HepG2 (cell line): ENCODE data around the gene MVK. TPM values are rescaled to one million over a fixed set of nuclear protein-coding genes. Genes with fewer than 3 reads are reported as not detected.

Experiments
- ATAC-seq: fragments of 200-7000 bp; cut with Tn5 transposase; 3 replicates; pipeline ENCODE4 v1.9.1; 2020; ENCODE audit warnings: mild to moderate bottlenecking, moderate library complexity
- BruUV-seq: library from RNA; stranded (reverse); fragments of 400-500 nt; replicated peaks from 2 replicates; lab custom pipeline; 2021; lab: Mats Ljungman, UMichigan
- CTCF ChIA-PET: fragments of 300-600 bp; formaldehyde crosslinking; extraction: SDS; loops from one replicate; lab custom pipeline; 2021; ENCODE audit warnings: low total read pairs, inconsistent platforms, low intra/inter-chr PET ratio; lab: Yijun Ruan, JAX
- POLR2A ChIA-PET: fragments of 350-600 bp; sonication (Branson Sonifier 250); formaldehyde crosslinking; loops from one replicate; lab custom pipeline; 2020; ENCODE audit warnings: antibody characterized with exemption, inconsistent platforms; lab: Yijun Ruan, JAX
- DNase-seq: peaks from one replicate; pipeline ENCODE4 v3.0.0-alpha.2; 2015; ENCODE audit warnings: low spot score
- FAIRE-seq: peaks from 3 replicates; lab custom pipeline; 2011; peaks lifted over from hg19 to GRCh38; lab: Jason Lieb, UNC
- H2AFZ ChIP-seq: one replicate; pipeline ENCODE4 v1.6.1; 2011; ENCODE audit warnings: low read length, inconsistent platforms
- H3K27ac ChIP-seq: fragments of 300-600 bp; 3 replicates; pipeline ENCODE4 v1.8.0; 2011; ENCODE audit warnings: mixed run types, mild to moderate bottlenecking, mixed read lengths, low read length, inconsistent platforms; ENCODE audit not compliant: insufficient read depth; ENCODE audit errors: extremely low read length
- H3K27me3 ChIP-seq, 2 experiments: fragments of 200-600 bp in 1 of 2; 2 replicates in 1 of 2; 3 replicates in 1 of 2; pipeline versions ENCODE4 v1.6.0 to v1.8.0; 2011; ENCODE audit warnings: low read length in 2 of 2, mild to moderate bottlenecking in 2 of 2, moderate library complexity in 2 of 2, inconsistent platforms in 1 of 2; ENCODE audit not compliant: insufficient read depth in 2 of 2, control insufficient read depth in 1 of 2
- H3K36me3 ChIP-seq, 2 experiments: fragments of 200-600 bp in 1 of 2; replicated peaks in 1 of 2; 2 replicates in 1 of 2; 3 replicates in 1 of 2; pipeline versions ENCODE4 v1.5.1 to v1.8.0; 2011; ENCODE audit warnings: low read length in 2 of 2, inconsistent platforms in 1 of 2; ENCODE audit not compliant: insufficient read depth in 2 of 2, control insufficient read depth in 1 of 2
- H3K4me1 ChIP-seq: 2 replicates; pipeline ENCODE4 v1.5.1; 2012; ENCODE audit warnings: low read length, inconsistent platforms; ENCODE audit not compliant: insufficient read depth
- H3K4me2 ChIP-seq: 2 replicates; pipeline ENCODE4 v1.6.0; 2011; ENCODE audit warnings: low read depth, low read length, inconsistent platforms
- H3K4me3 ChIP-seq, 3 experiments: fragments of 200-600 bp in 1 of 3; sonication (generic), shearing (Covaris generic) in 1 of 3; replicated peaks in 1 of 3; 2 replicates each; pipeline ENCODE4 v1.5.1; 2011 to 2016; ENCODE audit warnings: low read length in 3 of 3, inconsistent platforms in 2 of 3, low read depth in 2 of 3, mild to moderate bottlenecking in 2 of 3, control low read depth in 1 of 3, mixed read lengths in 1 of 3; ENCODE audit not compliant: insufficient read depth in 1 of 3
- H3K79me2 ChIP-seq: one replicate; pipeline ENCODE4 v1.6.1; 2011; ENCODE audit warnings: low read length, inconsistent platforms; ENCODE audit not compliant: insufficient read depth
- H3K9ac ChIP-seq: 2 replicates; pipeline ENCODE4 v1.6.0; 2011; ENCODE audit warnings: mild to moderate bottlenecking, low read depth, low read length, inconsistent platforms; ENCODE audit not compliant: insufficient read depth
- H3K9me3 ChIP-seq: 2 replicates; pipeline ENCODE4 v1.5.1; 2012; ENCODE audit warnings: mild to moderate bottlenecking, low read length
- H4K20me1 ChIP-seq: 2 replicates; pipeline ENCODE4 v1.6.0; 2011; ENCODE audit warnings: inconsistent platforms, mild to moderate bottlenecking, low read length, moderate library complexity; ENCODE audit not compliant: insufficient read depth
- BATF2 ChIP-seq: sonication (generic); formaldehyde crosslinking; IDR thresholded peaks from 2 replicates; pipeline ENCODE4 v1.8.0; 2022; ENCODE audit warnings: mild to moderate bottlenecking, missing genetic modification reagents, moderate library complexity
- CREBL2 ChIP-seq: sonication (generic); formaldehyde crosslinking; IDR thresholded peaks from 2 replicates; pipeline ENCODE4 v1.8.1; 2023; ENCODE audit warnings: missing genetic modification reagents, mild to moderate bottlenecking, borderline replicate concordance
- FOXO4 ChIP-seq: sonication (generic); formaldehyde crosslinking; conservative IDR thresholded peaks from 2 replicates; pipeline ENCODE4 v1.8.1; 2023; ENCODE audit warnings: missing genetic modification reagents
- HDAC1 ChIP-seq: sonication (generic); formaldehyde crosslinking; IDR thresholded peaks from 2 replicates; pipeline ENCODE4 v1.5.1; 2020; ENCODE audit warnings: mild to moderate bottlenecking, missing genetic modification reagents
- KAT8 ChIP-seq: IDR thresholded peaks from 2 replicates; pipeline ENCODE4 v1.6.1; 2016; ENCODE audit warnings: missing genetic modification reagents, missing compliant biosample characterization
- MAF1 ChIP-seq: sonication (generic); formaldehyde crosslinking; IDR thresholded peaks from 2 replicates; pipeline ENCODE4 v1.5.0; 2020; ENCODE audit warnings: missing genetic modification reagents, borderline replicate concordance
- PRDM10 ChIP-seq: sonication (generic); formaldehyde crosslinking; IDR thresholded peaks from 2 replicates; pipeline ENCODE4 v1.4.0; 2020; ENCODE audit warnings: low read depth, missing genetic modification reagents
- RELA ChIP-seq: sonication (generic); formaldehyde crosslinking; IDR thresholded peaks from 2 replicates; pipeline ENCODE4 v1.4.0; 2020; ENCODE audit warnings: missing genetic modification reagents
- SNRNP70 ChIP-seq: fragments of 200-400 bp; formaldehyde crosslinking; IDR thresholded peaks from 2 replicates; pipeline ENCODE4 v1.6.1; 2017; ENCODE audit warnings: mild to moderate bottlenecking, low read depth, low read length, moderate library complexity
- SSRP1 ChIP-seq: IDR thresholded peaks from 2 replicates; pipeline ENCODE4 v1.6.1; 2016; ENCODE audit warnings: control low read depth
- SUZ12 ChIP-seq: fragments of 150-350 bp; IDR thresholded peaks from 2 replicates; pipeline ENCODE4 v1.6.1; 2014; ENCODE audit warnings: low read depth, low read length
- TEAD3 ChIP-seq: optimal IDR thresholded peaks from 2 replicates; pipeline ENCODE3; 2016; ENCODE audit warnings: borderline replicate concordance
- ZFP36L1 ChIP-seq: sonication (generic); formaldehyde crosslinking; IDR thresholded peaks from 2 replicates; pipeline ENCODE4 v1.8.0; 2022; ENCODE audit warnings: mild to moderate bottlenecking, missing genetic modification reagents, moderate library complexity
- ZNF276 ChIP-seq: sonication (generic); formaldehyde crosslinking; IDR thresholded peaks from 2 replicates; pipeline ENCODE4 v1.4.0; 2020; ENCODE audit warnings: mild to moderate bottlenecking, low read depth, missing genetic modification reagents
- ZNF329 ChIP-seq: sonication (generic); formaldehyde crosslinking; IDR thresholded peaks from 2 replicates; pipeline ENCODE4 v1.9.0; 2021; ENCODE audit warnings: low read depth, mild to moderate bottlenecking, missing genetic modification reagents
- ZNF652 ChIP-seq: IDR thresholded peaks from 2 replicates; pipeline ENCODE4 v1.6.1; 2016; ENCODE audit warnings: low read depth, borderline replicate concordance
- ZNF7 ChIP-seq: IDR thresholded peaks from 2 replicates; pipeline ENCODE4 v1.6.1; 2016; ENCODE audit warnings: missing biosample characterization, missing genetic modification reagents
- ZNF724P ChIP-seq: sonication (generic); formaldehyde crosslinking; IDR thresholded peaks from 2 replicates; pipeline ENCODE4 v1.8.0; 2022; ENCODE audit warnings: missing genetic modification reagents, borderline replicate concordance
- ZSCAN21 ChIP-seq: sonication (generic); formaldehyde crosslinking; IDR thresholded peaks from 2 replicates; pipeline ENCODE4 v1.8.0; 2022; ENCODE audit warnings: mild to moderate bottlenecking, missing genetic modification reagents, moderate library complexity, borderline replicate concordance
- WGBS: methylation state at CpG from one replicate; pipeline ENCODE4 v1.1.6; 2017; ENCODE audit warnings: low lambda C conversion rate; 5-methylcytosine and 5-hydroxymethylcytosine counted together
- in situ Hi-C: cut with HindIII; loops from 2 replicates; pipeline ENCODE4 v1.10.0; 2017; ENCODE audit warnings: low pct_unique_long_range_greater_than_20kb; ENCODE audit not compliant: extremely low pct_ligation_motif_present
- intact Hi-C: fragments of 100-400 bp; cut with micrococcal nuclease; formaldehyde crosslinking; loops from one replicate; pipeline ENCODE4 v1.10.0; 2022; ENCODE audit not compliant: unreplicated experiment
- polyA plus RNA-seq, 8 experiments: library from polyadenylated mRNA; depleted of rRNA in 3 of 8; stranded (reverse) in 7 of 8; unstranded in 1 of 8; fragments of >200 nt; fragmentation: Illumina TruSeq in 4 of 8; extraction: Trizol in 4 of 8; gene quantifications; 2 replicates each; pipeline versions ENCODE4 v1.2.1 to v1.2.3, GENCODE V29; 2011 to 2016; ENCODE audit warnings: low read depth in 4 of 8, missing spikeins in 1 of 8, mixed read lengths in 1 of 8; ENCODE audit not compliant: insufficient read depth in 1 of 8
- total RNA-seq, 5 experiments: library from RNA; depleted of rRNA; stranded (reverse); fragments of >200 nt; fragmentation: Illumina TruSeq; extraction: Trizol; gene quantifications; 2 replicates each; pipeline ENCODE4 v1.2.3, GENCODE V29; 2016; ENCODE audit warnings: low read depth in 1 of 5

The MVK gene
- total and polyA plus RNA-seq, 2 of the 13 experiments (the other 11 are each of a cell fraction or from before 2014, with no cell fraction given), result 11.6 to 66.9 TPM

- H3K9me3 ChIP-seq, result no peaks in the 10 kb centered on the region
- DNase-seq (peak; percentile 35), ATAC-seq (0 out of 3 replicates have a peak, but pooled peaks have one; percentile 2), FAIRE-seq (peak; percentile 50)
- H3K4me2 ChIP-seq, result peak overlapping the region; percentile 86
- no TSS peak for BruUV-seq
- H3K27me3 ChIP-seq, result no peaks in the 10 kb centered on the region
- H2AFZ ChIP-seq, result no peak overlapping the region
- peaks cover 8 to 50% of the 10 kb centered on the region in 2 experiments for H3K36me3 ChIP-seq
- peak overlapping the region; percentile 51 to 79 (median 69) for H3K4me3 ChIP-seq
- H3K79me2 ChIP-seq, result peaks cover 39% of the 10 kb centered on the region
- peaks cover 67% of the 10 kb centered on the region for H3K4me1 ChIP-seq
- in situ Hi-C loops (no loop called here), intact Hi-C loops (no loop called here)
- H3K9ac ChIP-seq, result peak overlapping the region; percentile 82
- WGBS, result 30% methylated on average over 3 of the region's 3 CpGs
- peak overlapping the region; percentile 83 for H3K27ac ChIP-seq
- CTCF ChIA-PET, result no interaction called here
- H4K20me1 ChIP-seq, result no peaks in the 10 kb centered on the region
- POLR2A ChIA-PET, result interaction anchor here (0.6 to 2.4 kb wide), 5 partner anchors 14 to 201 kb away, joined by 3 to 18 read pairs (median 5); no protein-coding TSS in a partner anchor
- no peak for TF ChIP-seq HDAC1
- TF ChIP-seq ZNF652 (CRISPR knock-in tag), result peak; percentile 86
- no peak for TF ChIP-seq BATF2 (CRISPR knock-in tag)
- no peak for TF ChIP-seq ZNF724P
- no peak for TF ChIP-seq ZSCAN21 (CRISPR knock-in tag)
- TF ChIP-seq MAF1, result no peak
- TF ChIP-seq FOXO4 (CRISPR knock-in tag), result no peak
- 0 out of 2 replicates have a peak, but pooled peaks have one; percentile 15 for TF ChIP-seq ZFP36L1 (CRISPR knock-in tag)
- TF ChIP-seq SUZ12, result no peak
- TF ChIP-seq SNRNP70, result no peak
- TF ChIP-seq ZNF276 (CRISPR knock-in tag), result no peak
- no peak for TF ChIP-seq RELA
- TF ChIP-seq ZNF329, result no peak
- TF ChIP-seq PRDM10, result no peak
- peak; percentile 74 for TF ChIP-seq TEAD3 (CRISPR knock-in tag)
- TF ChIP-seq ZNF7 (CRISPR knock-in tag), result no peak
- no peak for TF ChIP-seq CREBL2
- no peak for TF ChIP-seq KAT8
- no peak for TF ChIP-seq SSRP1
These were observed 1.1 kb upstream of the MVK start for GRCh38 chr12:109572506-109572845.
